Activated CD8-positive, alpha-beta T cell treated with anti-CD3 and anti-CD28 coated beads, Interleukin-2, amount 10 ng/mL, durations not matched to agents 7 days and 5 days (primary cell): Measurements from ENCODE around the gene COG3. TPM values are rescaled to one million over a fixed set of nuclear protein-coding genes. Genes with fewer than 3 reads are reported as not detected.

ENCODE experiments used
- ATAC-seq: fragments of 150-1000 bp; cut with Tn5 transposase; one replicate; pipeline ENCODE4 v1.10.0; 2021; ENCODE audit warnings: moderate library complexity
- CTCF ChIA-PET: fragments of 350-600 bp; sonication (Branson Sonifier 250); formaldehyde crosslinking; loops from one replicate; lab custom pipeline; 2021; ENCODE audit warnings: antibody characterized with exemption; lab: Charles Lee
- POLR2A ChIA-PET: fragments of 350-600 bp; sonication (Branson Sonifier 250); formaldehyde crosslinking; loops from one replicate; lab custom pipeline; 2021; ENCODE audit warnings: antibody characterized with exemption; lab: Charles Lee
- DNase-seq: peaks from one replicate; pipeline ENCODE4 v3.0.0-alpha.2; 2020
- H3K27ac Mint-ChIP-seq: one replicate; pipeline ENCODE4 v1.8.0; 2021; ENCODE audit warnings: mild to moderate bottlenecking, mixed read lengths
- H3K27me3 Mint-ChIP-seq: one replicate; pipeline ENCODE4 v1.8.0; 2021; ENCODE audit warnings: low read depth, mixed read lengths
- H3K36me3 Mint-ChIP-seq: one replicate; pipeline ENCODE4 v1.8.0; 2021; ENCODE audit warnings: low read depth, mixed read lengths
- H3K4me1 Mint-ChIP-seq: one replicate; pipeline ENCODE4 v1.8.0; 2021; ENCODE audit warnings: low read depth, mixed read lengths
- H3K4me3 Mint-ChIP-seq: one replicate; pipeline ENCODE4 v1.8.0; 2021; ENCODE audit warnings: mild to moderate bottlenecking, mixed read lengths
- H3K9me3 Mint-ChIP-seq: one replicate; pipeline ENCODE4 v1.8.0; 2022; ENCODE audit warnings: mixed read lengths; ENCODE audit not compliant: insufficient read depth
- total RNA-seq, 2 experiments: library from RNA; stranded (reverse); gene quantifications; one replicate each; pipeline ENCODE4 v1.2.3, GENCODE V29; 2021

The COG3 gene
- total RNA-seq, 2 experiments from 2014 or later: 22.0 to 23.1 TPM

DNA sequence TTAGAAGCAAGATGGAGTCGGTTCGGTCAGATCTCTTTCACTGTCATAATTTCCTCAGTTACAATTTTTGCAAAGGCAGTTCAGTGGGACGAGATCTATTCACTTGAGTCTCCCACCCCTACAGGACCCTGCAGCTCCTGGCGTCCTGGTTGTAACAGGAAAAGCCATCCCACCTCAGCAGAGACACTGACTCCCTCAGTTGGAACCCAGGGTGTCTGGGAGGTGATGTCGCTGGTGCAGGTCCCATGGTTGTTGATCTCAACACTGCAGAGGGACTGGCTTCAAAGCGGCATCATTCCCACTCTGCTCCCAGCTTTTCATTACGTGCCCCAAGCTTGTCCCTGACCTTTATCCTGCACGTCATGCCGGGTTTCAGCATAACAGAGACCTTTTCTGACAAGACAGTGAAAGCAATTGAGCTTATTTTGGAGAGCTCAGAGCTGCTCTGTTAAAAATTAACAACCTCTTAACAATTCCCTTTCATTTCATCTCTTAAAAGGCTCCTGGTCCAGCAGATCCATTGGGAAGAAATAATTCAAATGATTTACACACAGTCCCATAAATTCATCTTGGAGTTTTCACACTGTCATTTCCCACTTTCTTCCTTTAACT, 17.6 kb upstream of the COG3 start:
- Mint-ChIP-seq H3K4me3 (no peak overlapping the region), H3K36me3 (no peaks in the 10 kb centered on the region), H3K9me3 (no peaks in the 10 kb centered on the region), H3K4me1 (peaks cover 3% of the 10 kb centered on the region), H3K27me3 (peaks cover 24% of the 10 kb centered on the region), H3K27ac (no peak overlapping the region)
- ATAC-seq (no peak), DNase-seq (no peak)
- ChIA-PET CTCF (interaction anchor here (1.2 kb wide), 1 partner anchor 53 kb away, joined by 3 read pairs; no protein-coding TSS in a partner anchor), POLR2A (no interaction called here)

DNA sequence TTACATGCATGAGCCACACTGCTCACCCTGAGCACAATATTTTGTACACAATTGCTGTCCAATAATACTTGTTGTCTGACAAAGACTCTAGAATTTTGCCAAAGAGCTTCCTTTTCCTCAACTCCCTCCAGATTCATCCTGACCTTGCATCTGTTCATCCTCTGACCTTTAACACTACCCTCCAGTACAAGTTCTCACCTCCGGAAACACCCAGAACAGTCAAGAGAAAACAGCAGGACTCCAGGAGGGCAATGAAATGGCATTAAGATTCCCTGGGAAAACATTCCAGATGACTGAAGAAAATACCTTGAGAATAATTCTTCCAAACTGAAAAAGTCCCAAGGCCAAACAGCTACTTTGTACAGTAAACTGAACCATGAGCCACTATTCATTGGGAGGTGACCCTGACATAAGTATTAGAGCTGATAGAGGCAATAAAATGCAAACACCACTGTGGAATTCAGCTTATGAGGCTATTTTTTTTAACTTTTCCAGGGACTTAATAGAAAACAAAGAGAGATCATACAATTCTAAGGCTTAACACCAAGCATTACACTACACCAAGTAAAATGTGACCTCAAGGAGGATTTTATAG, 15.7 kb upstream of the COG3 start:
- ATAC-seq (no peak), DNase-seq (no peak)
- no peaks in the 10 kb centered on the region for H3K9me3 Mint-ChIP-seq
- no peaks in the 10 kb centered on the region for H3K36me3 Mint-ChIP-seq
- no peak overlapping the region for H3K27ac Mint-ChIP-seq
- no peak overlapping the region for H3K4me3 Mint-ChIP-seq
- ChIA-PET CTCF (interaction anchor here (0.8 kb wide), 1 partner anchor 15 kb away, joined by 3 read pairs; the partner anchor contains the start of gene COG3), POLR2A (interaction anchor here (0.6 to 0.7 kb wide), 3 partner anchors 57 to 250 kb away, joined by 3 to 4 read pairs (median 3); no protein-coding TSS in a partner anchor)
- H3K27me3 Mint-ChIP-seq: peaks cover 24% of the 10 kb centered on the region
- H3K4me1 Mint-ChIP-seq: no peaks in the 10 kb centered on the region

DNA sequence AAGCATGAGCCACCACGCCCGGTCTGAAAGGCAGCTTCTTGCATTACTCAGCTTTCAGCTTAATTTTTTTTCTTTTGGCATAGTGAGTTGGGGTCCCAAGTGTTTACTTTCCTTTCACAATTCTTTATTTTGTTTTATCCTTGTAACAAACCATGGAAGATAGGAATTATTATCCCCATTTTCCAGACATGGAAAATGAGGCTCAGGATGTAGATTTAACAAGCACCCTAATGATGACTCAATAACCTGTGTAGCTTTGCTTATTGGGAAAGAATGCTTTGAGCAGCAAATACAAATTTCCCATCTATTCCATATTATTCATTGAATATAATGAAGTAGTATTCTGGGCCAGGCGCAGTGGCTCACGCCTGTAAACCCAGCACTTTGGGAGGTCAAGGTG, 13.5 kb upstream of the COG3 start:
- ChIA-PET POLR2A (no interaction called here), CTCF (interaction anchor here (0.8 to 1.5 kb wide), 2 partner anchors 10 to 12 kb away, joined by 3 read pairs; no protein-coding TSS in a partner anchor)
- peaks cover 11% of the 10 kb centered on the region for H3K27me3 Mint-ChIP-seq
- no peak overlapping the region for H3K27ac Mint-ChIP-seq
- no peak overlapping the region for H3K4me3 Mint-ChIP-seq
- no peak for DNase-seq
- H3K9me3 Mint-ChIP-seq: peaks cover 4% of the 10 kb centered on the region
- H3K4me1 Mint-ChIP-seq: no peaks in the 10 kb centered on the region
- no peaks in the 10 kb centered on the region for H3K36me3 Mint-ChIP-seq
- ATAC-seq: no peak

DNA sequence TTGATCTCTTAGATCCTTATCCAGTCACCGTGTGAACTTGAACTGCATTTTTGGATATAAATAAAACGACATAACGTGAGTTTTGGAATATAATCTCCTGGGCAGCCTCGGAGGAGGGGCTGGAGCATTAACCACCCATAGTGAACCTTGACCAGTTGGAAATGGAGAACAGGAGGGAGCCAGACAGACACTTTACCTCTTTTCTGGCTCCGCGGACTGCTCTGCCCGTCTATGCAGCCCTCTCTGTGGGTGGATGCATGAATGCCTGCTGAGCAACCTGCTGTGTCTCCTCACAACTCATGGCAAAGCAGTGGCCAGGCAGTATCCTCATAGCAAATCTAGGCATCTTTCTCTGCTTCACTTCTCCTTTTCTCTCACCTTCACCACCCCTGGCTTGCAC, 10.5 kb upstream of the COG3 start:
- CTCF ChIA-PET: no interaction called here
- Mint-ChIP-seq H3K9me3 (peaks cover 10% of the 10 kb centered on the region), H3K4me1 (no peaks in the 10 kb centered on the region), H3K4me3 (no peak overlapping the region), H3K27ac (no peak overlapping the region), H3K36me3 (peaks cover 3% of the 10 kb centered on the region), H3K27me3 (no peaks in the 10 kb centered on the region)
- DNase-seq (no peak), ATAC-seq (no peak)
- POLR2A ChIA-PET: no interaction called here

DNA sequence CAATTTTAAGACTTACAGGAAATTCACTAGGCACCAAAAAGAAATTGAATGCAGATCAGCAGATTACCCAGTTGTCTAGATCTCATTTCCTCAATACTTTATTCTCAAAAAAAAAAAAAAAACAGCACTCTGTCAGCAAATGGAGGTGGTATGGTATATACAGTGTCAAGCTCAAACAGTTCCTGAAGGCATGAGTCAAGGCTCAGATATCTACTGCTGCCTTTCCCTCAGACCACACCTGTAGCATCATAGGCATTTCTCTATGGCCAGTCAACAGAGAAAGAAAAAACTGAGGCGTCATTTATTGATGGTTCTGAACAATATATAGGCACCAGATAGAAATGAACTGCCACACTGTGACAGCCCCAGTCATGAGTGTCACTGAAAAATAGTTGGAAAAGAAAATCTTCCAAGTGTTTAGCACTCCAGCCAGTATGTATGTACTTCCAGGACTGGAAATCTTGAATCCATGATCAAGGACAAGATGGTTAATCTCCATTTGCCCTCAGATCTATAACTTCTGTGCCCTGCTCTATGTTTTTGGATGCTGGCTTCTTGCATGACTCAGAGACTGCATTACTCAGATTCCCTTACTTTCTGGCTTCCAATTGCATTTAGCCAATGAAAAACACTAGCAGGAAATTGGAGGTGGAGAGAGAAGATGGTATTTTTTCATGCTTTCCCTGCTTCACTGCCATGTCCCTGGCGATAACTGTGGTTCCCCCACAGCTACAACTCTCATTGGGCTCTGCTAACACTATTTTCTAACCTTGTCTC, 8.4 kb upstream of the COG3 start:
- DNase-seq (no peak), ATAC-seq (no peak)
- Mint-ChIP-seq H3K36me3 (peaks cover 3% of the 10 kb centered on the region), H3K9me3 (peaks cover 10% of the 10 kb centered on the region), H3K27ac (no peak overlapping the region), H3K27me3 (no peaks in the 10 kb centered on the region), H3K4me3 (no peak overlapping the region), H3K4me1 (no peaks in the 10 kb centered on the region)
- ChIA-PET CTCF (no interaction called here), POLR2A (no interaction called here)

DNA sequence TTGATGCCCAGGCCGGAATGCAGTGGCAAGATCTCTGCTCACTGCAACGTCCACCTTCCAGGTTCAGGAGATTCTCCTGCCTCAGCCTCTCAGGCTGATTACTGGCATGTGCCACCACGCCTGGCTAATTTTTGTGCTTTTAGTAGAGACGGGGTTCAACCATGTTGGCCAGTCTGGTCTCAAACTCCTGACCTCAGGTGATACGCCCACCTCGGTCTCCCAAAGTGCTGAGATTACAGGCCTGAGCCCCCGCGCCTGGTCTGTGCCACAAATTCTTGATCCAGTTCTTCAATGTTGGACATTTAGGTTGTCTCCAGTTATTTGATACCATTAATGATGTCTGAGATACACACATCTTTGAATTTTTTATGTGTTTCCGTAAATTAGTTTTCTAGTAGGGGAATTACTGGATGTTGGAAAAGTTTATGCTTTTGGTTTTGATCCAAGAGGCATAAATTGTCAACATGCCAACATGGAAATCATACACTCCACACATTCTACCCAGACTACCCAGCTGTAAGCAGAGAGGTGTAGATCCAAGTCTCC, 525 bp upstream of the COG3 start:
- Mint-ChIP-seq H3K27me3 (no peaks in the 10 kb centered on the region), H3K4me1 (peaks cover 38% of the 10 kb centered on the region), H3K36me3 (peaks cover 23% of the 10 kb centered on the region), H3K9me3 (no peaks in the 10 kb centered on the region), H3K27ac (peak overlapping the region; percentile 90), H3K4me3 (peak overlapping the region; percentile 81)
- CTCF ChIA-PET: interaction anchor here (0.6 to 1.7 kb wide), 7 partner anchors 15 to 93 kb away, joined by 3 to 7 read pairs (median 4); partner anchors contain the start of gene SLC25A30
- POLR2A ChIA-PET: interaction anchor here (1.0 to 2.4 kb wide), 9 partner anchors 9 to 123 kb away, joined by 3 to 11 read pairs (median 5); partner anchors contain the start of genes SLC25A30 and TPT1
- DNase-seq: no peak
- no peak for ATAC-seq

DNA sequence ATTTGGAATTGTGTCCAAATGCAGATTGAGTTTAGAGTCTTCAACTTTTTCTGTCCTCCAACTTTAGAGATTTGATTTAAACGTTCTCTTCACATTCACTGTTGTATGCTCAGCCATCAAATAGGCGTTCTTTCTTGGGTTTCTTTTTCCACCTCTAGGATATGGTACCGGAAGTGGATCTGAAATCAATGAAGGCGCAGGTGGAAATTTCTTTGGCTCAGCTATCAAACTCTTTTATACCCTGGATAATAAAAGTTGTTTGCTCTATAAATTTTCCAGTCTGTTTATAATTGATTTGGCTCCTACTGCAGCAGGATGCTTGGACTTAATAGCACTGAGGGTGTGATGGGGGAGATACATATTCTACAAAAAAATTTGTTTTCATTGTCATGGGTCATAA, 1.6 kb downstream of the COG3 start:
- DNase-seq (no peak), ATAC-seq (no peak)
- Mint-ChIP-seq H3K4me3 (peak overlapping the region; percentile 81), H3K4me1 (peaks cover 40% of the 10 kb centered on the region), H3K9me3 (peaks cover 2% of the 10 kb centered on the region), H3K36me3 (peaks cover 31% of the 10 kb centered on the region), H3K27ac (peak overlapping the region; percentile 32), H3K27me3 (no peaks in the 10 kb centered on the region)
- ChIA-PET POLR2A (no interaction called here), CTCF (interaction anchor here (1.4 kb wide), 1 partner anchor 95 kb away, joined by 4 read pairs; no protein-coding TSS in a partner anchor)

DNA sequence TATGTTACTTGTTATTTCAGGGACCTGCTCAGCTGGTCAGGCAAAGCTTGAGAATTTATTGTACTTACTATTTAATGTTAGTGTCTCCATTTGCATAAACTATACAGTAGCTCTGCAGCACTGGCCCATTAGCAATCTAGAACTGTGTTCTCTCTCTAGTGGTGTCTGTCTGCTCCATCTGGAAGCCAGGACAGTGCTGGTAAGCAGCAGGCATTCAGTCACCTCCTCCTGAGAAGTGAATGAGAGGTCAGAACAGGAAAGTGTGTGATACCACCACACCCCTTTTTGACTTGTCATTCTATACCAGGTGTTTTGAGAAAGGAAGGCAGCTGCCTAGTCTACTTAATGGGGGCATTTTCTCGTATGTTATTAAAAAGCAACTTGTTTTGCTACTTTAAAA, 3.9 kb downstream of the COG3 start:
- Mint-ChIP-seq H3K4me1 (peaks cover 47% of the 10 kb centered on the region), H3K4me3 (no peak overlapping the region), H3K36me3 (peaks cover 39% of the 10 kb centered on the region), H3K27ac (no peak overlapping the region), H3K27me3 (no peaks in the 10 kb centered on the region), H3K9me3 (peaks cover 3% of the 10 kb centered on the region)
- no peak for ATAC-seq
- POLR2A ChIA-PET: no interaction called here
- no peak for DNase-seq
- CTCF ChIA-PET: interaction anchor here (1.3 kb wide), 1 partner anchor 8 kb away, joined by 3 read pairs; no protein-coding TSS in a partner anchor

DNA sequence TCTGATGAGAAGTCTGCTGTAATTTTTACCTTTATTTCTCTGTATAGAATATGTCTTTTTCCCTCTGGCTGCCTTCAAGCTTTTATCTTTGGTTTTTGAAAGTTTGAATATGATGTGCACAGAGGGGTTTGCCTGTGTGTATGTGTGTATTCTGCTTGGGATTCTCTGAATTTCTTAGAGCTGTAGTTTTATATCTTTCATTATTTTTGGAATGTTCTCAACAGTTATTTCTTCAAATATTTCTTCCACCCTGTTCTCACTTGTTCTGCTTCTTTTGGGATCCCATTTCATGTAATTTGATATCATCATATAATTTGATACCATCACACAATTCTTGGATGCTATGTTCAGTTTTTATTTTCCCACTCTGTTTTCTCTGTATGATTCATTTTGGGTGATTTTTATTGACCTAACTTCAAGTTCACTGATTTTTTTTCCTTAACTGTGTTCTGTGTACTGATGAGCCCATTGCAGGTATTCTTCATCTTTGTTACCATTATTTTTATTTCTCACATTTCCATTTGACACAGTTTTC, 7.5 kb downstream of the COG3 start:
- POLR2A ChIA-PET: no interaction called here
- H3K4me1 Mint-ChIP-seq: peaks cover 33% of the 10 kb centered on the region
- H3K9me3 Mint-ChIP-seq: peaks cover 3% of the 10 kb centered on the region
- CTCF ChIA-PET: interaction anchor here (1.7 to 2.8 kb wide), 2 partner anchors 11 kb away, joined by 6 to 10 read pairs; no protein-coding TSS in a partner anchor
- no peak overlapping the region for H3K4me3 Mint-ChIP-seq
- ATAC-seq (no peak), DNase-seq (no peak)
- H3K36me3 Mint-ChIP-seq: peaks cover 18% of the 10 kb centered on the region
- no peak overlapping the region for H3K27ac Mint-ChIP-seq
- no peaks in the 10 kb centered on the region for H3K27me3 Mint-ChIP-seq

DNA sequence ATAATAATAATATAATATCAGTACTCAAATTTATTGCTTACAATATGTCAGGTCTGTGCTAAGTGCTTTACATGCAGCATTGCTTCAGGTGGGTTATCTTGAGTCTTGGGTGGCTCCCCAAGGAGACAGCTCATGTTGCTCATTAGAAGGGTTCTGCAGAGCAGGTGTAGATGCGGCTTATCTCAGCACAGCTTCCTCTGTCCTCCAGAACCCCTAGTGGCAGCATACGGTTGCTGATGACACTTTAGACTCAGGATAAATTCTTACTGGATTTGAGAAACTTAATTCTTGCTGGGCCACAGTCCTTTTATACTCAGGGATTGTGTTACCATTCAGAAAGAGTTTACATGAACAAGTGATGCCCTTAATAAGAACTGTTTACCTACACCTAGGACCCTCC, 8.9 kb downstream of the COG3 start:
- ChIA-PET CTCF (interaction anchor here (0.8 to 2.8 kb wide), 9 partner anchors 9 to 103 kb away, joined by 3 to 10 read pairs (median 3); partner anchors contain the start of gene SLC25A30), POLR2A (interaction anchor here (1.7 kb wide), 1 partner anchor 9 kb away, joined by 6 read pairs; the partner anchor contains the start of gene COG3)
- Mint-ChIP-seq H3K27me3 (no peaks in the 10 kb centered on the region), H3K4me1 (peaks cover 22% of the 10 kb centered on the region), H3K27ac (no peak overlapping the region), H3K36me3 (peaks cover 20% of the 10 kb centered on the region), H3K9me3 (peaks cover 3% of the 10 kb centered on the region), H3K4me3 (no peak overlapping the region)
- ATAC-seq (peak; percentile 57), DNase-seq (no peak)
